Omental fat pad (tissue), 4 donors: ENCODE measurements around the gene ARHGAP5. TPM values are rescaled to one million over a fixed set of nuclear protein-coding genes. Genes with fewer than 3 reads are reported as not detected.
A peak's percentile ranks its signal among the peaks of the same experiment; 100 is the strongest.

Experiments
- ATAC-seq: fragments of 150-250 bp; one replicate; pipeline ENCODE4 v1.9.1; 2016; ENCODE audit warnings: mild to moderate bottlenecking, moderate library complexity; ENCODE audit not compliant: low FRiP score
- DNase-seq: peaks from one replicate; pipeline ENCODE4 v3.0.0-alpha.2; 2019; ENCODE audit warnings: low spot score
- total RNA-seq, 4 donors: library from RNA; depleted of rRNA; stranded (reverse); fragments of >200 nt; gene quantifications; one replicate each; pipeline ENCODE4 v1.1.0, GENCODE V29; 2016
- TF ChIP-seq, protein P1 (sequence below), 3 donors: fragments of 450-650 bp; IDR thresholded peaks; one replicate each; pipeline ENCODE4 v1.5.1; 2016 to 2017; ENCODE audit warnings: antibody characterized with exemption in 3 of 3, mild to moderate bottlenecking in 3 of 3, moderate library complexity in 2 of 3

Gene ARHGAP5, protein sequence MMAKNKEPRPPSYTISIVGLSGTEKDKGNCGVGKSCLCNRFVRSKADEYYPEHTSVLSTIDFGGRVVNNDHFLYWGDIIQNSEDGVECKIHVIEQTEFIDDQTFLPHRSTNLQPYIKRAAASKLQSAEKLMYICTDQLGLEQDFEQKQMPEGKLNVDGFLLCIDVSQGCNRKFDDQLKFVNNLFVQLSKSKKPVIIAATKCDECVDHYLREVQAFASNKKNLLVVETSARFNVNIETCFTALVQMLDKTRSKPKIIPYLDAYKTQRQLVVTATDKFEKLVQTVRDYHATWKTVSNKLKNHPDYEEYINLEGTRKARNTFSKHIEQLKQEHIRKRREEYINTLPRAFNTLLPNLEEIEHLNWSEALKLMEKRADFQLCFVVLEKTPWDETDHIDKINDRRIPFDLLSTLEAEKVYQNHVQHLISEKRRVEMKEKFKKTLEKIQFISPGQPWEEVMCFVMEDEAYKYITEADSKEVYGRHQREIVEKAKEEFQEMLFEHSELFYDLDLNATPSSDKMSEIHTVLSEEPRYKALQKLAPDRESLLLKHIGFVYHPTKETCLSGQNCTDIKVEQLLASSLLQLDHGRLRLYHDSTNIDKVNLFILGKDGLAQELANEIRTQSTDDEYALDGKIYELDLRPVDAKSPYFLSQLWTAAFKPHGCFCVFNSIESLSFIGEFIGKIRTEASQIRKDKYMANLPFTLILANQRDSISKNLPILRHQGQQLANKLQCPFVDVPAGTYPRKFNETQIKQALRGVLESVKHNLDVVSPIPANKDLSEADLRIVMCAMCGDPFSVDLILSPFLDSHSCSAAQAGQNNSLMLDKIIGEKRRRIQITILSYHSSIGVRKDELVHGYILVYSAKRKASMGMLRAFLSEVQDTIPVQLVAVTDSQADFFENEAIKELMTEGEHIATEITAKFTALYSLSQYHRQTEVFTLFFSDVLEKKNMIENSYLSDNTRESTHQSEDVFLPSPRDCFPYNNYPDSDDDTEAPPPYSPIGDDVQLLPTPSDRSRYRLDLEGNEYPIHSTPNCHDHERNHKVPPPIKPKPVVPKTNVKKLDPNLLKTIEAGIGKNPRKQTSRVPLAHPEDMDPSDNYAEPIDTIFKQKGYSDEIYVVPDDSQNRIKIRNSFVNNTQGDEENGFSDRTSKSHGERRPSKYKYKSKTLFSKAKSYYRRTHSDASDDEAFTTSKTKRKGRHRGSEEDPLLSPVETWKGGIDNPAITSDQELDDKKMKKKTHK (N-terminal part only)
- total RNA-seq, result 100 to 1,000 TPM; 116 to 125 (median 121) TPM

DNA sequence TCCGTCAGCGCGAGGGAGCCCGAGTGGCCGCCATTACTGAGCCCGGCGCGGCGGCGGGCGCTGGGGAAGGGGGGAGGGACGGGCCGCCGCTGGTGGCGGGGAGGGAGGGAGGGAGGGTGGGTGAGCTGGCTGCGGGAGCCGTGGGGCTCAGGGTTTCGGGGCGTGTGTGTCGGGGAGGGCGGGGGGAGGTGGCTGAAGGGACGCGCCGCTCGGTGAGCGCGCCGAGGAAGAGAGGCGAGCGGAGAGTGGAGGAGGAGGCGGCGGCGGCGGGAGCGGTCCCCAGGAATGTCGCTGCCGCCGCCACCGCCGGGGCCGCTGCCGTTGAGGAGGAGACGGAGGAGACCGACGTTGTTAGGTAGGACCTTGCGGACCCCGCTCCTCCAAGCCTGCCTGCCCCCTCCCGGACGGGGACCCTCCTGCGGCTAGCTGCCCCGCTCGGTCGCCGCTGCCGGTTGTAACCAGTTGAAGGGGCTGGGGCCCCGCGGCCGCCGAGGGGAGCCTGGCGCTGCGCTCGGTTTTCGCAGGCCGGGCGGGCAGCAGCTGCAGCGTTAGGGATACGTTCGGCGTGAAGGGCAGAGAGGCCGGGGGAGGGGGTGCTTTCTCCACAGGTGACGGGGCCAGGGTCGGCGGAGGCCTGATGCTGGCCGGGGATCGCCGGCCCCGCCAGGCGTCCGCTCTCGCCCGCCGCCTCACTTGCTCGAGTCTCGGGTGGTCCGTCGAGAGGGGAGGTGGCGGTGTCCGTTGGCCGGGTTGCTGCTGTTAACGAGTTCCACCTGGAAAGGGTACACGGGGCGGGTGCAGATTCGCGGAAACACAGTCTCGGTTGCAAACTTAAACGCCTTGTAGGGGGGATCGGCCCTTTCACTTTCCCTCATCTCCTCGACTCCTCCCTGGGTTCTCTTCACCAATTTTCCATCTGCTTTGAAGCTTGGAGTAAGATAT, at the start of gene ARHGAP5:
Gene ARHGAP5, plus strand, starts transcription at position 224 of the 942 bp plus-strand sequence. CDS start 13,366 bp downstream, outside the sequence.
- ATAC-seq (peak; percentile 49), DNase-seq (no peak)
- TF ChIP-seq, protein P1, sequence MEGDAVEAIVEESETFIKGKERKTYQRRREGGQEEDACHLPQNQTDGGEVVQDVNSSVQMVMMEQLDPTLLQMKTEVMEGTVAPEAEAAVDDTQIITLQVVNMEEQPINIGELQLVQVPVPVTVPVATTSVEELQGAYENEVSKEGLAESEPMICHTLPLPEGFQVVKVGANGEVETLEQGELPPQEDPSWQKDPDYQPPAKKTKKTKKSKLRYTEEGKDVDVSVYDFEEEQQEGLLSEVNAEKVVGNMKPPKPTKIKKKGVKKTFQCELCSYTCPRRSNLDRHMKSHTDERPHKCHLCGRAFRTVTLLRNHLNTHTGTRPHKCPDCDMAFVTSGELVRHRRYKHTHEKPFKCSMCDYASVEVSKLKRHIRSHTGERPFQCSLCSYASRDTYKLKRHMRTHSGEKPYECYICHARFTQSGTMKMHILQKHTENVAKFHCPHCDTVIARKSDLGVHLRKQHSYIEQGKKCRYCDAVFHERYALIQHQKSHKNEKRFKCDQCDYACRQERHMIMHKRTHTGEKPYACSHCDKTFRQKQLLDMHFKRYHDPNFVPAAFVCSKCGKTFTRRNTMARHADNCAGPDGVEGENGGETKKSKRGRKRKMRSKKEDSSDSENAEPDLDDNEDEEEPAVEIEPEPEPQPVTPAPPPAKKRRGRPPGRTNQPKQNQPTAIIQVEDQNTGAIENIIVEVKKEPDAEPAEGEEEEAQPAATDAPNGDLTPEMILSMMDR (IDR thresholded peaks at IDR 0.05), result no peak

DNA sequence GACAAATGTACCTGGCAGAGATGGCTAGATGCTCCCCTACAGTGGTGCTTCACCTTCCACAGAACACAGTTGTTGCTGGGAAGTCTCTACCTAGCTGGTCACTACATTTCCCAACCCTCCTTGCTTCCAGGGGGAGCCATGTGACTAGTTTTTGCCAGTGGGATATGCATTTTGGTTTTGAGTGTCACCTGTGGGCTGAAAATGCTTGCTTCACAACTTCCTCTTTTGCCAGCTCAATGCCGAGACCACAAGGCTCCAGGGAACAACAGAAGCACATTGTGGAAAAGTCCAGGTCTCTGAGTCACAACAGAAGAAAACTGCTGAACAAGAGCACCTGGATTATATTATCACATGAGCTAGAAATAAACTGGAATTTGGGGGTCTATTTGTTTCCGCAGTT, 48.5 kb upstream of the ARHGAP5 start:
- ATAC-seq, result no peak
- TF ChIP-seq, protein P1 (IDR thresholded peaks at IDR 0.05), result no peak
- no peak for DNase-seq

DNA sequence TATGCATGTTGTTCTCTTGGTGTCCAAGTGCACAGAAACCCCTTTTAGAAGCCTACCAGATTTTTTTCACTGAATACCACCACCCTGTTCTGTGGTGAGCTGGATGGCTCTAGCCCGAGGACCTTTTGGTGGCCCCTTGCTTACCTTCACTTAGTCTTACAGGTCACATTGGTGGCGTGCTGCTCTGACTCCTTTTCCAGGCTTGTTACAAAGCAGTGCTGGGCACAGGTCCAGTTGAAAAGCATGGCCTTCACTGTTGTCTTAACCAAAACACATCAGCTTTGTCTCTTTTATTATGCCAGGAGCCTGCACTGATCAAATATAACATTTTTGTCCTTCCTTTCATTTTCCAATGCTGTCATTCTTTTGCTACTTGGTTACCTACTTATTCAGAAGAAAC, 43.6 kb upstream of the ARHGAP5 start:
- no peak for ATAC-seq
- TF ChIP-seq, protein P1 (IDR thresholded peaks at IDR 0.05), result no peak

DNA sequence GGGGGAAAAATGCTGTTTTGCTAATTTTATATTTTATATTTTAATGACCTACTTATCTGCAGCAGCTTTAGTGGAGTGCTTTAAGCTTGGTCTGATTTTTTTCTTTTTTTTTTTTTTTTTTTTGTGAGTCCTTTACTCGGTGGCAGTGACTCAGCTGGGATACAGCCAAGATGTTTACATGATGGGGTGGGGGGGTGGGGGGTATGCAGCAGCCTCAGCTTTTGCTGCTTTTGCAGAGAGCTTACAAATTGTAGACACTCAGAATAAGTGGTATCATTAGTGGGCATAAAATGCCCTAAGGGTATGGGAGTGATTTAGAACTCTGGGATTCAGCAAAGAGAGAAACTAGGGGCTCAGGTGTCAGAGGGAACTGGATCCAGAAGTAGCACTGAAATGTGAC, 38.2 kb upstream of the ARHGAP5 start:
- TF ChIP-seq, protein P1 (IDR thresholded peaks at IDR 0.05), result no peak
- DNase-seq (no peak), ATAC-seq (no peak)

More for the DNA sequence above, 43.6 kb upstream of the ARHGAP5 start:
- no peak for DNase-seq

DNA sequence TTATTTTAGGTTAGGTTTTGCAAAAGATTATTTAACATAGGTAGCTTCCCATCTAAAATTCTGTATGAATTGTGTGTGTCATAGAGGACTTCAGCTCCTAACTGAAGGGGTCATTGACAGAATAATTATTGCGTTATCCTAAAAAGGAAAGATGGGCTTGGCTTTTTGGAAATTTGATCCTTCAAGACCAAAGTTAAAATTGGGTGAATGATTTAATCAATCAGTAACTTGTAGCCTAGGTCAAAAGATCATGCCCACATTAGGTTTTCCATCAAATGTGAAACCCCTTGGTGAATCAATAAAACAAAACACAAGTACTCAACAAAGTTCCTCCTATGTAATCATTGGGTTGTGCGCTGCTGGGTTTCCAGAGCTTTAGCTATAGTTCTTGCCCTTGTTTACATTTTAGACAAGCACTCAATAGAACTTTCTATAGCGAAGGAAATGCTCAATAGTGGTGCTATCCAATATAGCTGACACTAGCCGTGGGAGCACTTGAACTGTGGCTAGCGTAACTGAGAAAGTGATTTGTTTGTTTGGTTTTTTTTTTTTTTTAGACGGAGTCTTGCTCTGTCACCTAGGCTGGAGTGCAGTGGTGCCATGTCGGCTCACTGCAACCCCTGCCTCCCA, 37.6 kb upstream of the ARHGAP5 start:
- no peak for ATAC-seq
- DNase-seq, result no peak
- TF ChIP-seq, protein P1 (IDR thresholded peaks at IDR 0.05), result no peak
